ENCODE measurements around the gene CAPZB. TPM values are rescaled to one million over a fixed set of nuclear protein-coding genes. Genes with fewer than 3 reads are reported as not detected.

The CAPZB gene
- total and polyA plus RNA-seq, 2 of the 4 experiments (the other 2 are of a cell fraction), result 216 to 304 TPM

- intact Hi-C loops (cut with micrococcal nuclease) (loop anchor here (5.0 kb wide), 1 partner anchor 121 kb away; no protein-coding TSS in a partner anchor), in situ Hi-C loops (cut with MboI; ENCODE audit: low sequenced_read_pairs) (no loop called here), dilution Hi-C loops (cut with HindIII; ENCODE audit: low sequenced_read_pairs, unreplicated experiment) (no loop called here)
- no peak overlapping the region for H4K5ac ChIP-seq (ENCODE audit: low read depth, low read length)
- H3K9ac ChIP-seq (ENCODE audit: low read depth, low read length), result no peak overlapping the region
- no peak overlapping the region for H2BK20ac ChIP-seq (ENCODE audit: low read depth, low read length)
- no peak overlapping the region for H4K8ac ChIP-seq (ENCODE audit: low read depth in 2 of 2, low read length in 2 of 2)
- ChIA-PET POLR2A (ENCODE audit: unreplicated experiment) (interaction anchor here (0.5 to 0.6 kb wide), 4 partner anchors 10 to 295 kb away, joined by 3 to 5 read pairs (median 4); no protein-coding TSS in a partner anchor), CTCF (no interaction called here)
- H2AK5ac ChIP-seq (ENCODE audit: low read depth, low read length), result no peak overlapping the region
- H4K91ac ChIP-seq (ENCODE audit: insufficient read depth, low read depth, low read length), result no peak overlapping the region
- H3K23ac ChIP-seq (ENCODE audit: low read depth, low read length), result no peak overlapping the region
- H3K18ac ChIP-seq (ENCODE audit: low read depth, low read length), result no peak overlapping the region
- peaks cover 6% of the 10 kb centered on the region; the same call in 1 of the 2 replicates for H3K9me1 ChIP-seq (ENCODE audit: insufficient read depth, low read length)
- H2AFZ ChIP-seq (replicated peaks; ENCODE audit: low read length, poor library complexity), result no peak overlapping the region
- H2BK15ac ChIP-seq (ENCODE audit: low read depth, low read length), result no peak overlapping the region
- H3K4me1 ChIP-seq (ENCODE audit: control insufficient read depth, insufficient read depth, low read length), result no peaks in the 10 kb centered on the region; the same call in 1 of the 2 replicates
- peaks cover 52% of the 10 kb centered on the region for H4K20me1 ChIP-seq (ENCODE audit: insufficient read depth, low read length)
- TF ChIP-seq CHD1 (IDR thresholded peaks at IDR 0.05; ENCODE audit: low read depth, low read length) (no peak), NFE2L2 (IDR thresholded peaks at IDR 0.05; ENCODE audit: low read depth, low read length) (no peak), USF2 (IDR thresholded peaks at IDR 0.05; ENCODE audit: low read depth, low read length) (no peak), RAD21 (IDR thresholded peaks at IDR 0.05; ENCODE audit: low read length) (no peak), CTCF (conservative IDR thresholded peaks at IDR 0.05; ENCODE audit: low read depth, low read length) (no peak), FOS (IDR thresholded peaks at IDR 0.05; ENCODE audit: low read depth, low read length) (no peak), SMC3 (IDR thresholded peaks at IDR 0.05; ENCODE audit: low read depth, low read length) (no peak), MXI1 (IDR thresholded peaks at IDR 0.05; ENCODE audit: borderline replicate concordance, low read depth, low read length) (no peak), RCOR1 (IDR thresholded peaks at IDR 0.05; ENCODE audit: insufficient replicate concordance, low read length) (no peak), RFX5 (IDR thresholded peaks at IDR 0.05; ENCODE audit: low read depth, low read length) (no peak), MAZ (IDR thresholded peaks at IDR 0.05; ENCODE audit: borderline replicate concordance, low read depth, low read length) (no peak), ELK1 (IDR thresholded peaks at IDR 0.05; ENCODE audit: borderline replicate concordance, low read depth, low read length) (no peak), CEBPB (IDR thresholded peaks at IDR 0.05; ENCODE audit: low read depth, low read length) (no peak)
- H3K36me3 ChIP-seq (ENCODE audit: control insufficient read depth, insufficient read depth, low read length), result peaks cover 77% of the 10 kb centered on the region
- H3K9me3 ChIP-seq (ENCODE audit: control insufficient read depth, insufficient read depth, low read length), result no peaks in the 10 kb centered on the region
- no peak for DNase-seq
- H2BK5ac ChIP-seq (ENCODE audit: low read depth, low read length, poor library complexity, severe bottlenecking), result no peak overlapping the region
- H3K4me3 ChIP-seq (ENCODE audit: insufficient read depth, low read depth, low read length), result no peak overlapping the region
- H3K4me2 ChIP-seq (ENCODE audit: low read depth, low read length), result no peak overlapping the region
- H3K4ac ChIP-seq (ENCODE audit: low read depth, low read length), result no peak overlapping the region
- no peak for ATAC-seq (ENCODE audit: low read depth)
- H2AK9ac ChIP-seq (replicated peaks; ENCODE audit: low read depth, low read length, poor library complexity), result no peak overlapping the region
- no peak overlapping the region for H3K27ac ChIP-seq (ENCODE audit: insufficient read depth, low read length)
- H2BK120ac ChIP-seq (ENCODE audit: low read depth, low read length), result no peak overlapping the region
- no TSS peak for BruUV-seq (replicated peaks)
- peaks cover 18 to 52% of the 10 kb centered on the region in 2 experiments for H3K79me1 ChIP-seq (ENCODE audit: low read depth in 1 of 2, low read length in 2 of 2)
- no peaks in the 10 kb centered on the region for H3K27me3 ChIP-seq (ENCODE audit: control insufficient read depth, insufficient read depth, low read length)
- H3K56ac ChIP-seq (ENCODE audit: extremely low read depth, insufficient read depth, low read length), result no peak overlapping the region
- no peak overlapping the region for H3K14ac ChIP-seq (replicated peaks; ENCODE audit: low read depth, low read length)
- no CpG with 5 or more reads among the region's 6 CpGs for WGBS, 2 experiments (ENCODE audit: extremely low coverage in 2 of 2, insufficient read length in 1 of 2)
Measured at GRCh38 chr1:19346026-19346425, 139.3 kb downstream of the CAPZB start.
